ENCODE results near the gene CDH13.
A peak's percentile ranks its signal among the peaks of the same experiment; 100 is the strongest.

Gene CDH13

DNA sequence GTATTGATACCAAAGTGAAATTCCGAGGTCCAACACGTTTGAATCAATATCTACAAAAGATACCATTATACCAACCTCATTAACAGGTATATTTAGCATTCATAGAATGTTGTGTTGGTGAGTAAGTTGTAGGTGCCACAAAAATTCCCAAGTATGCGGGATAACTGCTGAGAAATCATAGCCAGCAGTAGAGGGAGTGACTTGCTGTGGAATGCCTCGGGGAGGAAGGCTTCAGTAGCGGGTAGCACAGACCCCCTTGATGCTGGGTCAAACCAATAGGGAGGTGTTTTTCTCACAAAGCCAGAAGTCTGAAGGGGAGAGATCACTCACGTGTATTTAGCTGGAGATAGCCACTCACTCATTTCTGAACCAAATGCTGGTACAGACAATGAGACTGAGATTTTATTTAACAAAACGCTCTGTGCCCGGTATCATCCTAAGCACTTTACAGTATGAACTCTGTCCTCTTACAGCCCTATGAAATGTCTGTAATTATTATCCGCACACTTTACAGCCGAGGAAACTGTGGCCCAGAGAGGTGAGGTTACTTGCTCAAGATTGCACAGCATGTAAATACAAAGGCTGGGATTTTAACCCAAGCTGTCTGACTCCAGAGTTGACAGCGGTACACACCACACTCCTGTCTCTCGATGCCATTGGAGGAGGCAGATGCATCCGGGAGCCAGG lies 1204.1 kb downstream of the CDH13 start:
- Histone ChIP-seq H3K9me3 (ENCODE audit: severe bottlenecking) (no peaks in the 10 kb centered on the region), H3K4me1 (ENCODE audit: insufficient read depth, poor library complexity, severe bottlenecking) (peaks cover 4% of the 10 kb centered on the region), H3K27me3 (ENCODE audit: insufficient read depth, poor library complexity, severe bottlenecking) (no peaks in the 10 kb centered on the region), H3K27ac (ENCODE audit: poor library complexity, severe bottlenecking) (no peak overlapping the region), H3K36me3 (ENCODE audit: low read depth) (no peaks in the 10 kb centered on the region), H3K4me3 (ENCODE audit: severe bottlenecking) (no peak overlapping the region)
- TF ChIP-seq, protein P1, sequence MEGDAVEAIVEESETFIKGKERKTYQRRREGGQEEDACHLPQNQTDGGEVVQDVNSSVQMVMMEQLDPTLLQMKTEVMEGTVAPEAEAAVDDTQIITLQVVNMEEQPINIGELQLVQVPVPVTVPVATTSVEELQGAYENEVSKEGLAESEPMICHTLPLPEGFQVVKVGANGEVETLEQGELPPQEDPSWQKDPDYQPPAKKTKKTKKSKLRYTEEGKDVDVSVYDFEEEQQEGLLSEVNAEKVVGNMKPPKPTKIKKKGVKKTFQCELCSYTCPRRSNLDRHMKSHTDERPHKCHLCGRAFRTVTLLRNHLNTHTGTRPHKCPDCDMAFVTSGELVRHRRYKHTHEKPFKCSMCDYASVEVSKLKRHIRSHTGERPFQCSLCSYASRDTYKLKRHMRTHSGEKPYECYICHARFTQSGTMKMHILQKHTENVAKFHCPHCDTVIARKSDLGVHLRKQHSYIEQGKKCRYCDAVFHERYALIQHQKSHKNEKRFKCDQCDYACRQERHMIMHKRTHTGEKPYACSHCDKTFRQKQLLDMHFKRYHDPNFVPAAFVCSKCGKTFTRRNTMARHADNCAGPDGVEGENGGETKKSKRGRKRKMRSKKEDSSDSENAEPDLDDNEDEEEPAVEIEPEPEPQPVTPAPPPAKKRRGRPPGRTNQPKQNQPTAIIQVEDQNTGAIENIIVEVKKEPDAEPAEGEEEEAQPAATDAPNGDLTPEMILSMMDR (IDR thresholded peaks at IDR 0.05; ENCODE audit: poor library complexity, severe bottlenecking): no peak
- no peak for ATAC-seq (ENCODE audit: low read depth)
- no peak for DNase-seq (ENCODE audit: low spot score)

DNA sequence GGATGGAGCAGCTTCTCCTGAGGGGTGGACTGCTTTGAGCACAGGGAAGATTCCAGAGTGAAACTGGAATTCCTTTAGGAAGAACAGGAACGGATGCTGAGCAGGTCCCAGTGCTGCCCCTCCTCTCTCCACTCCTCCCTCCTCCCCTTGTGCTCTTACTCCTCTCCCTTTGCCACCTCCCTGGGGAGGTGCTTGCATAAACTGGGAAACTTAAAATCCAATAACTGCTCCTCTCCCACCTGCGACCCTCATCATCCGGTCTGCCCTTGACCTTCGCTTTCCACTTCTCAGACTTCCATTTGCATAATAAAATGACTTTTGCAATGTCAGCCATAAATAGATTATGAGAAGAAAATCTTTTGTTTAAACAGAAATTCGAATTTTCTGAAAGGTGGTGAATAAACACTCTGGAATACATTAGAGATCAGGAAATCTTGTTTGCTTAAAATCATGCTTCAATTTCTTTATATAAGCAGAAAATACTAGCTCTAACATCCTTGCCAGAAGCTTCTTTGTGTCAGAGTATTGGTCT lies 1204.8 kb downstream of the CDH13 start:
- TF ChIP-seq, protein P1 (IDR thresholded peaks at IDR 0.05; ENCODE audit: poor library complexity, severe bottlenecking): no peak
- Histone ChIP-seq H3K4me3 (ENCODE audit: severe bottlenecking) (no peak overlapping the region), H3K4me1 (ENCODE audit: insufficient read depth, poor library complexity, severe bottlenecking) (peaks cover 7% of the 10 kb centered on the region), H3K27ac (ENCODE audit: poor library complexity, severe bottlenecking) (no peak overlapping the region), H3K27me3 (ENCODE audit: insufficient read depth, poor library complexity, severe bottlenecking) (no peaks in the 10 kb centered on the region), H3K36me3 (ENCODE audit: low read depth) (no peaks in the 10 kb centered on the region), H3K9me3 (ENCODE audit: severe bottlenecking) (no peaks in the 10 kb centered on the region)
- ATAC-seq (ENCODE audit: low read depth) (no peak), DNase-seq (ENCODE audit: low spot score) (no peak)

DNA sequence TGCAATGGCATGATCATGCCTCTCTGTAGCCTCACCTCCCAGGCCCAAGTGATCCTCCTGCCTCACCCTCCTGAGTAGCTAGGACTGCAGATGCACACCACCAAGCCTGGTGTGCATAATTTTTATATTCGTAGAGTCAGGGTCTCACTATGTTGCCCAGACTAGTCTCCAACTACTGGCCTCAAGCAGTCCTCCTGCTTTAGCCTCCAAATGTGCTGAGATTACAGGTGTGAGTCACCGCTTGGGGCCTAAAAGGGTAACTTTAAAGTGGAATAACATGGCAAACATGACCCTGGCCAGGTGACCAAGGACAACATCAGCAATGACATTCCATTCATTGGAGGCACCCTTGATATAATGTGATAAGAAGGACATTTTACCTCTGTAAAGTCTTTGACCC lies 1207.2 kb downstream of the CDH13 start:
- no peak for DNase-seq (ENCODE audit: low spot score)
- no peak for ATAC-seq (ENCODE audit: low read depth)
- TF ChIP-seq, protein P1 (IDR thresholded peaks at IDR 0.05; ENCODE audit: poor library complexity, severe bottlenecking): no peak
- Histone ChIP-seq H3K4me1 (ENCODE audit: insufficient read depth, poor library complexity, severe bottlenecking) (peaks cover 7% of the 10 kb centered on the region), H3K9me3 (ENCODE audit: severe bottlenecking) (no peaks in the 10 kb centered on the region), H3K4me3 (ENCODE audit: severe bottlenecking) (no peak overlapping the region), H3K36me3 (ENCODE audit: low read depth) (no peaks in the 10 kb centered on the region), H3K27ac (ENCODE audit: poor library complexity, severe bottlenecking) (no peak overlapping the region), H3K27me3 (ENCODE audit: insufficient read depth, poor library complexity, severe bottlenecking) (no peaks in the 10 kb centered on the region)

- Histone ChIP-seq H3K9me3 (ENCODE audit: severe bottlenecking) (no peaks in the 10 kb centered on the region), H3K27ac (ENCODE audit: poor library complexity, severe bottlenecking) (no peak overlapping the region), H3K36me3 (ENCODE audit: low read depth) (no peaks in the 10 kb centered on the region), H3K4me3 (ENCODE audit: severe bottlenecking) (no peak overlapping the region), H3K4me1 (ENCODE audit: insufficient read depth, poor library complexity, severe bottlenecking) (peaks cover 7% of the 10 kb centered on the region), H3K27me3 (ENCODE audit: insufficient read depth, poor library complexity, severe bottlenecking) (no peaks in the 10 kb centered on the region)
- TF ChIP-seq, protein P1 (IDR thresholded peaks at IDR 0.05; ENCODE audit: poor library complexity, severe bottlenecking): no peak
- no peak for DNase-seq (ENCODE audit: low spot score)
- ATAC-seq (ENCODE audit: low read depth): 0 out of 3 replicates have a peak, but pooled peaks have one; percentile 49
These were observed 1209.1 kb downstream of the CDH13 start for GRCh38 chr16:83835586-83836566.

Measured in RWPE2 (cell line).